SK-N-SH (cell line): ENCODE results near the gene RIN3. TPM values are rescaled to one million over a fixed set of nuclear protein-coding genes. Genes with fewer than 3 reads are reported as not detected.

ENCODE experiments used
- CTCF ChIA-PET: fragments of 300-600, 350-600 bp; formaldehyde crosslinking; extraction: SDS; loops from one replicate; lab custom pipeline; 2021; lab: Yijun Ruan, JAX
- POLR2A ChIA-PET: fragments of 350-600 bp; sonication (Branson Sonifier 250); formaldehyde crosslinking; extraction: SDS; loops from one replicate; lab custom pipeline; 2020; ENCODE audit warnings: antibody characterized with exemption, inconsistent platforms; lab: Yijun Ruan, JAX
- DNase-seq: peaks from one replicate; pipeline ENCODE4 v3.0.0; 2012
- H2AFZ ChIP-seq: fragments of 200-600 bp; sonication (generic); 2 replicates; pipeline ENCODE4 v1.8.1; 2016; ENCODE audit warnings: antibody characterized with exemption, mild to moderate bottlenecking, low read depth
- H3F3A ChIP-seq: fragments of 200-600 bp; sonication (generic); replicated peaks from 2 replicates; pipeline ENCODE3; 2016; ENCODE audit warnings: antibody characterized with exemption, mild to moderate bottlenecking; ENCODE audit not compliant: insufficient read depth
- H3K27ac ChIP-seq, 2 experiments: fragments of 200-500 bp in 1 of 2; fragments of 200-600 bp in 1 of 2; sonication (Bioruptor generic) in 1 of 2; sonication (generic), shearing (Covaris generic) in 1 of 2; 2 replicates each; pipeline versions ENCODE4 v1.5.1 to v1.6.1; 2014 to 2016; ENCODE audit warnings: low read depth in 2 of 2, inconsistent platforms in 1 of 2, low read length in 1 of 2, mild to moderate bottlenecking in 1 of 2, mixed read lengths in 1 of 2
- H3K27me3 ChIP-seq: fragments of 200-600 bp; sonication (generic), shearing (Covaris generic); 2 replicates; pipeline ENCODE4 v1.6.1; 2016; ENCODE audit warnings: mixed run types; ENCODE audit not compliant: insufficient read depth
- H3K36me3 ChIP-seq, 2 experiments: fragments of 200-500 bp in 1 of 2; fragments of 200-600 bp in 1 of 2; sonication (Bioruptor generic) in 1 of 2; sonication (generic) in 1 of 2; replicated peaks in 1 of 2; 2 replicates each; pipeline versions ENCODE3 to v1.5.1; 2014 to 2016; ENCODE audit warnings: low read length in 1 of 2, mild to moderate bottlenecking in 1 of 2; ENCODE audit not compliant: insufficient read depth in 2 of 2, control insufficient read depth in 1 of 2
- H3K4me1 ChIP-seq, 2 experiments: fragments of 200-500 bp in 1 of 2; fragments of 200-600 bp in 1 of 2; sonication (Bioruptor generic) in 1 of 2; sonication (generic), shearing (Covaris generic) in 1 of 2; 2 replicates each; pipeline versions ENCODE4 v1.5.1 to v1.6.1; 2014 to 2016; ENCODE audit warnings: low read depth in 1 of 2, low read length in 1 of 2, mixed run types in 1 of 2; ENCODE audit not compliant: insufficient read depth in 2 of 2, control insufficient read depth in 1 of 2
- H3K4me2 ChIP-seq: fragments of 200-600 bp; sonication (generic), shearing (Covaris generic); 2 replicates; pipeline ENCODE4 v1.6.1; 2017; ENCODE audit warnings: mixed run types
- H3K4me3 ChIP-seq, 2 experiments: fragments of 200-500 bp in 1 of 2; fragments of 200-600 bp in 1 of 2; sonication (Bioruptor generic) in 1 of 2; sonication (generic), shearing (Covaris generic) in 1 of 2; 2 replicates each; pipeline versions ENCODE4 v1.5.1 to v1.8.1; 2014 to 2016; ENCODE audit warnings: low read depth in 2 of 2, inconsistent platforms in 1 of 2, low read length in 1 of 2, mild to moderate bottlenecking in 1 of 2, mixed read lengths in 1 of 2, moderate library complexity in 1 of 2
- H3K79me2 ChIP-seq: fragments of 200-600 bp; sonication (generic); 2 replicates; pipeline ENCODE4 v1.8.1; 2017; ENCODE audit warnings: mild to moderate bottlenecking; ENCODE audit not compliant: insufficient read depth
- H3K9ac ChIP-seq: fragments of 200-600 bp; sonication (generic); 2 replicates; pipeline ENCODE4 v1.6.1; 2017; ENCODE audit warnings: mixed run types
- H3K9me2 ChIP-seq: fragments of 200-600 bp; sonication (generic); 2 replicates; pipeline ENCODE4 v1.6.1; 2017; ENCODE audit warnings: mixed run types
- H3K9me3 ChIP-seq: fragments of 200-600 bp; sonication (generic); 2 replicates; pipeline ENCODE4 v1.6.1; 2017; ENCODE audit warnings: mixed run types, mild to moderate bottlenecking, moderate library complexity
- H4K20me1 ChIP-seq: fragments of 200-600 bp; sonication (generic); 2 replicates; pipeline ENCODE4 v1.6.1; 2017; ENCODE audit warnings: mild to moderate bottlenecking, mixed run types; ENCODE audit not compliant: insufficient read depth
- EP300 ChIP-seq, 2 experiments: IDR thresholded peaks; 2 replicates each; pipeline versions ENCODE4 v1.4.0 to v1.6.1; 2012; ENCODE audit warnings: borderline replicate concordance in 1 of 2, low read depth in 1 of 2, low read length in 1 of 2
- FOSL2 ChIP-seq: IDR thresholded peaks from 2 replicates; pipeline ENCODE4 v1.4.0; 2012; ENCODE audit warnings: low read depth, mild to moderate bottlenecking, moderate library complexity, borderline replicate concordance
- JUND ChIP-seq: IDR thresholded peaks from 2 replicates; pipeline ENCODE4 v1.4.0; 2012
- MXI1 ChIP-seq: IDR thresholded peaks from 2 replicates; pipeline ENCODE4 v1.6.1; 2012; ENCODE audit warnings: mild to moderate bottlenecking, low read depth, low read length, improper control_type of control experiment
- NFIC ChIP-seq: IDR thresholded peaks from 2 replicates; pipeline ENCODE4 v1.4.0; 2012; ENCODE audit warnings: borderline replicate concordance
- POLR2AphosphoS5 ChIP-seq: IDR thresholded peaks from 2 replicates; pipeline ENCODE4 v1.6.1; 2012; ENCODE audit warnings: low read depth, low read length
- RFX5 ChIP-seq: IDR thresholded peaks from 2 replicates; pipeline ENCODE4 v1.6.1; 2012; ENCODE audit warnings: mild to moderate bottlenecking, improper control_type of control experiment, low read length
- SIN3A ChIP-seq: IDR thresholded peaks from 2 replicates; pipeline ENCODE4 v1.6.1; 2012; ENCODE audit warnings: low read depth, mild to moderate bottlenecking, low read length, moderate library complexity, borderline replicate concordance
- TAF1 ChIP-seq: IDR thresholded peaks from 2 replicates; pipeline ENCODE4 v1.6.1; 2012; ENCODE audit warnings: low read depth, mild to moderate bottlenecking, low read length, moderate library complexity, borderline replicate concordance
- TCF12 ChIP-seq: IDR thresholded peaks from 2 replicates; pipeline ENCODE4 v1.4.0; 2012
- TEAD4 ChIP-seq: IDR thresholded peaks from 2 replicates; pipeline ENCODE4 v1.4.0; 2012; ENCODE audit warnings: mild to moderate bottlenecking, borderline replicate concordance; ENCODE audit not compliant: insufficient read depth
- YY1 ChIP-seq: IDR thresholded peaks from 2 replicates; pipeline ENCODE4 v1.4.0; 2012; ENCODE audit warnings: low read depth, mild to moderate bottlenecking
- WGBS: methylation state at CpG from one replicate; pipeline ENCODE4 v1.1.6; 2017; ENCODE audit warnings: low lambda C conversion rate; 5-methylcytosine and 5-hydroxymethylcytosine counted together
- polyA plus RNA-seq, 3 experiments: library from polyadenylated mRNA; depleted of rRNA; stranded (reverse); fragments of >200 nt; gene quantifications; 2 replicates each; pipeline ENCODE4 v1.2.3, GENCODE V29; 2012
- TF ChIP-seq, protein P1 (sequence below): IDR thresholded peaks from 2 replicates; pipeline ENCODE4 v1.6.1; 2012; ENCODE audit warnings: mild to moderate bottlenecking, low read depth, low read length, moderate library complexity
- TF ChIP-seq, protein P2 (sequence below): IDR thresholded peaks from 2 replicates; pipeline ENCODE4 v1.4.0; 2012; ENCODE audit warnings: low read depth, borderline replicate concordance
- TF ChIP-seq, protein P3 (sequence below): fragments of 200-600 bp; sonication (generic); IDR thresholded peaks from 2 replicates; pipeline ENCODE4 v1.6.1; 2017; ENCODE audit warnings: antibody characterized with exemption, mild to moderate bottlenecking, moderate library complexity
- TF ChIP-seq, protein P4 (sequence below): IDR thresholded peaks from 2 replicates; pipeline ENCODE4 v1.4.0; 2012; ENCODE audit warnings: low read depth

RIN3 gene
- polyA plus RNA-seq, 1 of the 3 experiments (the other 2 are of a cell fraction): 12.4 TPM

DNA sequence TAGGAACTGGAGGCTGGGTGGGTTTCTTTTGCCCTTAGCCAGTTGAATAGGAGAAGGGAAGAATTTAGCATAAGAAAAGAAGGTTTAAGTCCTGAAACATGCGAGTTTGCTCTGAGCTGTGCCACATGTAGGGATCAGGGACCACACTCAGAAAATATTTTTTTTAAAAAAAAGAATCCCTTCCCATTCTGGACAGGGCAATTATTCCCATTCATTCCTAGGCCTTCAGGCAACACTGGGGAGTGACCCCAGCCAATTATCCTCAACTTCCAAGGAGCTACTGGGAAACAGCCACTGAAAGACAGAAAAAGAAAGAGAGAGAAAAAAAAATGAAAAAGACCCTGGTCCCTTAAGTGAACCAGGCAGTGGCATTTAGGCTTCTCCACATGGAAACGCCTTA, 115.1 kb downstream of the RIN3 start:
- peaks cover 22% of the 10 kb centered on the region for H3F3A ChIP-seq

More for the DNA sequence above, 115.1 kb downstream of the RIN3 start:
- no peak overlapping the region for H3K4me2 ChIP-seq
- peaks cover 0 to 13% of the 10 kb centered on the region in 2 experiments for H3K36me3 ChIP-seq
- 72% methylated on average over 2 of the region's 2 CpGs for WGBS
- POLR2A ChIA-PET: interaction anchor here (0.5 kb wide), 1 partner anchor 41 kb away, joined by 3 read pairs; no protein-coding TSS in a partner anchor
- no peak overlapping the region for H3K27ac ChIP-seq
- H3K27me3 ChIP-seq: no peaks in the 10 kb centered on the region
- CTCF ChIA-PET: interaction anchor here (2.7 kb wide), 1 partner anchor 58 kb away, joined by 8 read pairs; no protein-coding TSS in a partner anchor
- H3K79me2 ChIP-seq: no peaks in the 10 kb centered on the region
- H4K20me1 ChIP-seq: no peaks in the 10 kb centered on the region
- no peak overlapping the region for H3K4me3 ChIP-seq
- no peaks in the 10 kb centered on the region for H3K9me2 ChIP-seq
- peaks cover 0 to 11% of the 10 kb centered on the region in 2 experiments; a peak in 2 of 4 replicates for H3K4me1 ChIP-seq
- TF ChIP-seq JUND: no peak
- TF ChIP-seq TCF12: no peak
- TF ChIP-seq SIN3A: no peak
- TF ChIP-seq, protein P1, sequence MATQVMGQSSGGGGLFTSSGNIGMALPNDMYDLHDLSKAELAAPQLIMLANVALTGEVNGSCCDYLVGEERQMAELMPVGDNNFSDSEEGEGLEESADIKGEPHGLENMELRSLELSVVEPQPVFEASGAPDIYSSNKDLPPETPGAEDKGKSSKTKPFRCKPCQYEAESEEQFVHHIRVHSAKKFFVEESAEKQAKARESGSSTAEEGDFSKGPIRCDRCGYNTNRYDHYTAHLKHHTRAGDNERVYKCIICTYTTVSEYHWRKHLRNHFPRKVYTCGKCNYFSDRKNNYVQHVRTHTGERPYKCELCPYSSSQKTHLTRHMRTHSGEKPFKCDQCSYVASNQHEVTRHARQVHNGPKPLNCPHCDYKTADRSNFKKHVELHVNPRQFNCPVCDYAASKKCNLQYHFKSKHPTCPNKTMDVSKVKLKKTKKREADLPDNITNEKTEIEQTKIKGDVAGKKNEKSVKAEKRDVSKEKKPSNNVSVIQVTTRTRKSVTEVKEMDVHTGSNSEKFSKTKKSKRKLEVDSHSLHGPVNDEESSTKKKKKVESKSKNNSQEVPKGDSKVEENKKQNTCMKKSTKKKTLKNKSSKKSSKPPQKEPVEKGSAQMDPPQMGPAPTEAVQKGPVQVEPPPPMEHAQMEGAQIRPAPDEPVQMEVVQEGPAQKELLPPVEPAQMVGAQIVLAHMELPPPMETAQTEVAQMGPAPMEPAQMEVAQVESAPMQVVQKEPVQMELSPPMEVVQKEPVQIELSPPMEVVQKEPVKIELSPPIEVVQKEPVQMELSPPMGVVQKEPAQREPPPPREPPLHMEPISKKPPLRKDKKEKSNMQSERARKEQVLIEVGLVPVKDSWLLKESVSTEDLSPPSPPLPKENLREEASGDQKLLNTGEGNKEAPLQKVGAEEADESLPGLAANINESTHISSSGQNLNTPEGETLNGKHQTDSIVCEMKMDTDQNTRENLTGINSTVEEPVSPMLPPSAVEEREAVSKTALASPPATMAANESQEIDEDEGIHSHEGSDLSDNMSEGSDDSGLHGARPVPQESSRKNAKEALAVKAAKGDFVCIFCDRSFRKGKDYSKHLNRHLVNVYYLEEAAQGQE: no peak
- TF ChIP-seq, protein P2, sequence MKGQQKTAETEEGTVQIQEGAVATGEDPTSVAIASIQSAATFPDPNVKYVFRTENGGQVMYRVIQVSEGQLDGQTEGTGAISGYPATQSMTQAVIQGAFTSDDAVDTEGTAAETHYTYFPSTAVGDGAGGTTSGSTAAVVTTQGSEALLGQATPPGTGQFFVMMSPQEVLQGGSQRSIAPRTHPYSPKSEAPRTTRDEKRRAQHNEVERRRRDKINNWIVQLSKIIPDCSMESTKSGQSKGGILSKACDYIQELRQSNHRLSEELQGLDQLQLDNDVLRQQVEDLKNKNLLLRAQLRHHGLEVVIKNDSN: no peak
- TF ChIP-seq FOSL2: no peak
- no peak for TF ChIP-seq TAF1
- no peak for TF ChIP-seq EP300 (IDR thresholded peaks at IDR 0.05; ENCODE audit: borderline replicate concordance in 1 of 2, low read depth in 1 of 2, low read length in 1 of 2)
- no peak for TF ChIP-seq RFX5
- no peak for TF ChIP-seq TEAD4
- TF ChIP-seq MXI1: no peak
- TF ChIP-seq, protein P3, sequence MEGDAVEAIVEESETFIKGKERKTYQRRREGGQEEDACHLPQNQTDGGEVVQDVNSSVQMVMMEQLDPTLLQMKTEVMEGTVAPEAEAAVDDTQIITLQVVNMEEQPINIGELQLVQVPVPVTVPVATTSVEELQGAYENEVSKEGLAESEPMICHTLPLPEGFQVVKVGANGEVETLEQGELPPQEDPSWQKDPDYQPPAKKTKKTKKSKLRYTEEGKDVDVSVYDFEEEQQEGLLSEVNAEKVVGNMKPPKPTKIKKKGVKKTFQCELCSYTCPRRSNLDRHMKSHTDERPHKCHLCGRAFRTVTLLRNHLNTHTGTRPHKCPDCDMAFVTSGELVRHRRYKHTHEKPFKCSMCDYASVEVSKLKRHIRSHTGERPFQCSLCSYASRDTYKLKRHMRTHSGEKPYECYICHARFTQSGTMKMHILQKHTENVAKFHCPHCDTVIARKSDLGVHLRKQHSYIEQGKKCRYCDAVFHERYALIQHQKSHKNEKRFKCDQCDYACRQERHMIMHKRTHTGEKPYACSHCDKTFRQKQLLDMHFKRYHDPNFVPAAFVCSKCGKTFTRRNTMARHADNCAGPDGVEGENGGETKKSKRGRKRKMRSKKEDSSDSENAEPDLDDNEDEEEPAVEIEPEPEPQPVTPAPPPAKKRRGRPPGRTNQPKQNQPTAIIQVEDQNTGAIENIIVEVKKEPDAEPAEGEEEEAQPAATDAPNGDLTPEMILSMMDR: no peak
- TF ChIP-seq POLR2AphosphoS5: no peak
- TF ChIP-seq NFIC: no peak
- TF ChIP-seq, protein P4, sequence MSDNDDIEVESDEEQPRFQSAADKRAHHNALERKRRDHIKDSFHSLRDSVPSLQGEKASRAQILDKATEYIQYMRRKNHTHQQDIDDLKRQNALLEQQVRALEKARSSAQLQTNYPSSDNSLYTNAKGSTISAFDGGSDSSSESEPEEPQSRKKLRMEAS: no peak
- TF ChIP-seq YY1: no peak
- H2AFZ ChIP-seq: no peak overlapping the region
- DNase-seq: no peak
- no peak overlapping the region for H3K9ac ChIP-seq
- H3K9me3 ChIP-seq: 0 out of 2 replicates have a peak, but pooled peaks cover 8% of the 10 kb centered on the region
